GM18519 (cell line): ENCODE data around the gene NDFIP1.
"Not testable (repeated sequence)": the region's sequence is repeated elsewhere in the genome, so short reads cannot be mapped to it uniquely, and the experiment has no call there.

Source experiments
- ATAC-seq: cut with Tn5 transposase; IDR thresholded peaks from one replicate; pipeline ENCODE4 v1.9.1; 2021; ENCODE audit warnings: mild to moderate bottlenecking, moderate library complexity; ENCODE audit not compliant: unreplicated experiment, low FRiP score

NDFIP1 gene

DNA sequence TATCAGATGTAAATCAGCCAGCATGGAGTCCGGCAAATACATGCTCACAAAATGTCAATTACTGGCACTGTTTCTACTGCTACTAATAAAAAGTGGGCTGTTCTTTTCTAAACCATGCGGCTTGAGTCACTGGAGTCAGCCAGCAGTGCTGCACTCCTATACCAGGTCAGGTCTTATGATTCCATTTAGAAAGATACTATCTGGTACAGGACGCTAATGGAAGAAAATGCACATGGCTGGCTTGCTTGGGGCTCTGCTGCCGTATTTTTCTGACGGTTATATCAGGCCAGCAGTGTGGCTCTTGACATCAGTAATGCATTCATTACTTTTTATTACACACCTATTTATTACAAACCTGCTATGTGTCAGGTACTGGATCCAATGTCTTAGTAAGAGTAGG is 74.3 kb downstream of the NDFIP1 start:
- ATAC-seq = no peak

DNA sequence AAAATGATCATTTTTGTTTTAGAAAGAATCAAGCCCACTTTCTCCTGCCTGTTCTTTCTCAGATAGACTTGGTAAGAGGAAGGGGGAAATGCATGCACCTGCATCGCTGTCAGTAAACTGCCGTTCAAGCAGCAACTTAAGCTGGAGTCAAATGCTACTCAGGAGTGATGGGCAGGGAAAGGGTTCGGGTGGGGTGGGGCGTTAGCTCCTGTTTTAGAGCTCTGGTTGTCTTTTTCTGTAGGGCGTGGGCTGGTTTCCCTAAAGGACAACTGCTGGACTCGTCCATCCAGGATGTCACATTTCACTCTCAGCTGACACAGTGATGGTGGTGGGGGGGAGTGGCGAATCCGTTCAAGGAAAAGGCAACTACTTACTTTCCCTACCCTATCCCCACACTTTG is 75.0 kb downstream of the NDFIP1 start:
- no peak for ATAC-seq

DNA sequence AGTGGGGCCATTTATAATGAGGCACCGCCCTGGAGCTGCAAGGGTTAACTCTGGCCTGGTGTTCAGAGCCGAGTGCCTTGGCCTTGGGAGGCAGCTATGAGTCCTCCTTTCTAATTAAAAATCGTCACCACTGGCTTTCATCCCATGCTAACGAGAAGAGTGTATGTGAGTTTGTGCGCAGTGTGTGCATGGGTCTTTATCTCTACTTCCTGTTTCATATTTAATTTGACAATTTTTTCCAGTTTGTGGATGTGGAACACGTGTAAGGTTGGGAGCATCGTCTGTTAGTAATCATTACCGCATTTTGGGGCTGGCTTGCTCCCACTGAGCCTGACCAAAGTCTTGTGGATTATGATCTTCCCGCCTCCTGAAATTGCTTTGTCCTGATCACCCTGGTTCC is 76.4 kb downstream of the NDFIP1 start:
- no peak for ATAC-seq

DNA sequence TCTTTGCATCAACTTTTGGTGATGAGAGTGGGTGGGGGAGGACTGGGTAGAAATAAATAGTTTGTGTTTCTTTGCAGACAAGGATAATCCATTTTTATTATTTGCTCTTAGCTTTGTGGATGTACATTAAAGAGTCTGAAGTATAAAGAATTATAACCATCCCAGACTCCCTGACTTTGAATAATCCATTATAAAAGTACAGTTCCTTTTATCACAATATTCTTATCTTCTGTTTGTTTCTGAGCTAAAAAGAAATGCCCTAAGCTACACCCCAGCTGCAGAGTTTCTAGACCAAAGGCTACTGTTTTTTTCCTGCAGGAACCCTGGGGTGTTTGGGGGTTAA is 77.9 kb downstream of the NDFIP1 start:
- no peak for ATAC-seq

DNA sequence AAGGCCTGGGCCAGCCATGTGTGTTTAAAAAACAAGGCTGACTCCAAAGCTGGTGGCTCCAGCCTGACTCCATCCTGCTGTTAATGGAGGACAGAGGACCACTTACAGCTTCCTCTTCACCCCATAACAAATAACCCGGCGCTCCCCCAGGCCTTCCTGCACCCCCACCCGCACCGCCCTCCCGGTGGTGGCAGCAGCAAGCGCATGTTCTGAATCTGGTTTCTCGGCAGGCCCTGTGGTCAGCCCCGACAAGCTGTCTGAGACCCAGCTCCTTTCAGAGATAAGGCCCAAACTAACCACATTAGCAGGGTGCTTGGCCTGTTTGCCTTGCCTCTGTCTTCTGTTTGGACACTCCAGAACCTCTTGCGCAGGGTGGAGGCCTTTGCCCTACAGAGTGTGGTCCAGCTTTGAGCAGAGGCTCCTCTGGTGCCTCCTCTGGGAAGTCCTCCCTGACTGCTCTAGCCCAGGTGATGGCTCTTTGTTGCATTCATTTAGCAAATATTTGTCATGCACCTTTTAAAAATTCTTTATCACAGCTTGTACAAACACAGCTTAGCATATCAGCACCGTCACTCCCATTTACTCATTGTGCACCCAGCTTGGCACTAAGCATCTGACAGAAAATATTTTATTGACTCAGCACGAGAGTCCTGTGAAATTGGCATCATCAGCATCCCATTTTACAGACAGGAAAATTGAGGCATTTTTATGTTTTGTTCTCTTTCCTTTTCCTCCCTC is 78.4 kb downstream of the NDFIP1 start:
- ATAC-seq = no peak

DNA sequence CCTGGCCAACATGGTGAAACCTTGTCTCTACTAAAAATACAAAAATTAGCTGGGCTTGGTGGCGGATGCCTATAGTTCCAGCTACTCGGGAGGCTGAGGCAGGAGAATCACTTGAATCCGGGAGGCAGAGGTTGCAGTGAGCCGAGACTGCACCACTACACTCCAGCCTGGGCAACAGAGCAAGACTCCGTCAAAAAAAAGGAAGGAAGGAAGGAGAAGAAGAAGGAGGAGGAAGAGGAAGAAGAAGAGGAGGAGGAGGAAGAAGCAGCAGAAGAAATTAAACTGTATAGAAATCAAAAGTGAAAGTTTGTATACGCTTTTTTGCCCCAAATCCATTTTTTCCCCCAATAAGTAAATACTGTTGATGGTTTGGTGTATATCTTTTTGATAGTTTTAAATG is 80.1 kb downstream of the NDFIP1 start:
- not testable (repeated sequence) for ATAC-seq

DNA sequence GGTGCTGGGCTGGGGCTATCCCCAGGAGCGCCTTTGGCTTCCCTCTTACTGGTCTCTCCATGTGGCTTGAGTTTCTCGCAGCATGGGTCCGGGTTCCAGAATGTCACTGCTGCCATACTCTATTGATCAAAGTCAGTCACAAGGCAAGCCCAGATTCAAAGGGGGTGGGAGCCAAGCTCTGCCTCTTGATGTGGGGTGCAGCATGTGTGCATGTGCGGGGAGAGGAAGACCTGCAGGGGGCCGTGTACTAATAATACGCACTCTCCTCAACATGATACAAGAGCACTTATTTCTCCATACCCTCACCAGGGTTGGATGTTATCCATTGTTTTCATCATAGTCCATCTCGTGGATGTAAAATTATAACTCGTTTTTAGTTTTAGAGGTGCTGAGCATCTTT is 81.2 kb downstream of the NDFIP1 start:
- ATAC-seq = no peak

DNA sequence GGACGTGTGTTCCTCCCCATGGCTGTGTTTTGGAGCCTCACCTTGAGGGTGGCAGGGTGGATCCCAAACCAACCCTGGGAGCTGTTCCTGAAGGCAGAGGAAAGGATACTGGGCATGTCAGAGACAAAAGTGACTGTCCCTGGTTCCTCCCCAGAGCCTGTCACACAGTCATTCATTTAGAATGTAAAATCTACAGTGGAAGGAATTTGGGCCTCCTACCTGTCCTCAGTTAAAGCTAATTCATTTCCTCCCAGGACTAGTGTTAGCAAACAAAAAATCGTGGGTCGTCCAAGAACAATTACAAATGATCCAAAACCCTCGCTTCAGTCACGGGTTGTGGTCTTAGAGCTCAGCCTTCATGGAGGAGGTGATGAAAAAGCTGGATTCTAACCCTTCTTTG is 83.2 kb downstream of the NDFIP1 start:
- ATAC-seq = no peak

DNA sequence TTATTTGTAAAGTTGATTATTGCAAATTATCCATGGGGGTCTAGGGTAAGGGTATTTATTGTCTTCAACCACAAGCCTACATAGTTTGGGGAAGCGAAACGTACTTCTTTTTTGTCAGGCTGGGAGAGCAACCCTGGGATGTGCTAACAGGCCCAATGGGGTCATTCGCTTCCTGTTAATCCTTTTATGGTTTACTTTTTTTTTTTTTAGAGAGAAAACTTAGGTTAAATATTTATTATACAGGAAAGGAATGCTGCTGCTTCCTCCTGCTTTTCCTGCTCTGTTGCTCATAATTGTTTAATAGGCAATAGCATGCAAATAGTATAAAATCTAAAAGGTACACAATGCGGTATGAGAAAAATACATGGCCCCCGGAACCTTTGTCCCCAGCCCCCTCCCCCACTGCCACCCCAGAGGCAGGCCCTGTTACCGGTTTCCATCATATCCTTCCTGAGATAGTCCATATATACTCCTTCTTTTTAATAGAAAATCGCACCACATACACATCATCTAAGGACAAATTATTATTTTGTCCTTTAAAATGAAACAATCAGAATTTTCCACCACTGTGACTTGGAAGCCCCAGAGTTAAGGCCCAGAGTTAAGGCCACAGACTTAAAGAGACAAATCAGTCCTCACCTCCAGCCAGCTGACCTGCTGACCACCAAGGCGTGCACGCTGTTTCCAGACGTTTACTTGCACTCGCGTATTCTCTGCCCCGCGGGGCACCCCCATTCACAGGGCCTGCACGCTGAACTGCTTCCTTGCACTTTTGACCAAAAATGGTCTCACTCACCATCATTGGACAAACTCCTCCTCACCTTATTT is 83.9 kb downstream of the NDFIP1 start:
- no peak for ATAC-seq

DNA sequence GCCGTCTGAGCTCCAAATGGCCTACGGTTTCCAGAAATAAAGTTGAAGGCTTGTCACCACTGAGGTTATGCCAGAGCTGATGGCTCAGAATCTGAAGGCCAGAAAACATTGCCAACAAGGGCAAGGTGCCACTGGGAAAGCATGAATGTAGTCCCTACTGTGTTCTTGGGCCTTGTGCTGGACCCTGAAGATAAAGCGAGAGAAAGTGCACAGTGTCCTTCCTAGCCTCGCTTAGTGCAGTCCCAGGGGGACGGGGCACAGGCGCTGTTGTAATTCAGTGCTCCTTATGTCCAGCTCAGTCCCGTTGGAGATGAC is 84.5 kb downstream of the NDFIP1 start:
- ATAC-seq = no peak

DNA sequence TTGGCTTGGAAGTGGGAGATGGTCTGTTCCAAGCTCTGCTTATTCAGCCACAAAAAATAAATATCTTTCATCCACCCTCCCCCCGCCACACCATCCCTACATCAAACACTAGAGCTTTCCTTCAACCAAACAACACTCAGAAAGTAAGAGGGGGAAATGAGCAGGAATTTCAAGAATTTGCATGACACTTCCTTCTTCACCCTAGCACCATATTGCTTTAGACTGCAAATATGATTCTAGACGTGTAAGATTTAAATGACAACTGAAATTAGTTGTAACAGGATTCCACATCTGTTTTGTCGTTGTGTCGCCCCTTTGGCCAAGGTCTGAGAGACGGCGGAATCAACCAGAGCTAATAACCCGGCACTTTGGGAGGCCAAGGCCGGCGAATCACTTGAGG is 88.5 kb downstream of the NDFIP1 start:
- no peak for ATAC-seq

DNA sequence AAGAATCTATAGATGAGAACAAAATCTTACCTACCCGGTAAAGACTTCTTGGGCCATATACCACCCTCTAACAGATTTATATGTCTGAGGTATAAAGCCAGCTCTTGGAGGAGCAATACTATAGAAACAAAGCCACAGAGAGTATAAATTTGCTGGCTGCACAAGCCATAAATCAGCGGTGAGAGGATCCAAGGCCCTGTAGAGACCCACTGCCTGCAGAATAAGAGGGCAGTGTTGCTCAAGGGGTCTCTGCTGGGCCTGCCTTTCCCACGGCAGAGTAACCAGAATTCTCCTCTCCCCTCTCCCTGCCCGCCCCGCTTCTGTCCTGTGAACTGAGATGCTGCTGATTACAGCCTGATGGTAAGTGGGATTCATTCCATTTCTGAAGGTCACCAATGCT is 89.2 kb downstream of the NDFIP1 start:
- ATAC-seq = no peak

DNA sequence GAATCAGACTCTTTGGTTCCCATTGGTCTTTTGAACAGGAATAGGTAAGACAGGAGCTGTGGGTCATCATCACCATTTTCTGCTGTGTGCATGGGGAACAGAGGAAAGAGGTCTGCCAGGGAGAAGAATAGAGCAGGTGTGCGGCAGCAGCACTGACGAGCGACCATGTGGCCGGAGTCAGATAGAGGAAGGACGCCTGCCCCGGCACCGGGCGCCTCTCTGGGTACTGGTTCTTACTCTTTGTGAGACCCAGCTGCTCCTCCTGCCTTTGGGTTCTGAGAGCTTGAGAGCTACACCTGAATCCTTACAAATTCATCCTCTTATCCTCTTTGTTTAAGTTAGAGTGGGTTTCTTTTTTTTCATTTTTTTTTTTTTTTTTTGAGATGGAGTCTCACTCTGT is 90.8 kb downstream of the NDFIP1 start:
- ATAC-seq = no peak

DNA sequence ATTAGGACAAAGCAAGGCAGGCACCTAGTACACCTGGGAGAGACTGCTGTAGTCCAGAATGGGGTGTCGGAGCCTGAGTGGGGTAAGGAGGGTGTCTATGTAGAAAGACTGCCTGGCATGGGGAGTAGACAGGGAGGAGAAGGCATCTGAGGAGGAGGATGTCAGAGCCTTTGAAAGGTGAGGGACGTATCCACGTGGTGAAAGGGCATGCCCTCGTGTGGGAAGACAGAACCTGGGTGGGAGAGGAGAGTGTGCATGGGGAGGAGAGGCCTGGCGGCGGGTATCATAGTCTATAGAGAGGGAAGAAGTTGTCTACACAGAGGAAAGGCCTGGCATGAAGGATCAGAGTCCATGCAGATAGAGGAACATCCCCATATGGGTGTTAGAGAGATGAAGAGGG is 91.8 kb downstream of the NDFIP1 start:
- ATAC-seq = no peak

DNA sequence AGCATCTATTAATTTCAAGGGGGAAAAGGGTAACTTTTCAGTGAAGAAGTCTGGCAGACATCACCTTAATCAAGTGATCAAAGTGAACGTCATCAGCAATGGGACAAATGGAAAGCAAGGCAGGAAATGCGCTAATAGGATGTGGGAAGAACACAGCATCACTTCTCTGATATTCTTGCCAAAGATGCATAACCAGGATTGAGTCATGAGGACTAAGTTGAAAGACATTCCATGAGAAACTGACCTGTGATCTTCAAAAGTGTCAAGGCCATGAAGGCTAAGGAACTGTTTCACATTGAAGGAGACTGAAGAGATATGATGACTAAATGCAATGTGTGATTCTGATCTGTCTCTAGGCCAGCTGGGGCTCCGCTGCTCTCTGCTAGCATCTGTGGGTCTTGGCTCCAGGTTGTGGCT is 92.9 kb downstream of the NDFIP1 start:
- ATAC-seq = no peak

DNA sequence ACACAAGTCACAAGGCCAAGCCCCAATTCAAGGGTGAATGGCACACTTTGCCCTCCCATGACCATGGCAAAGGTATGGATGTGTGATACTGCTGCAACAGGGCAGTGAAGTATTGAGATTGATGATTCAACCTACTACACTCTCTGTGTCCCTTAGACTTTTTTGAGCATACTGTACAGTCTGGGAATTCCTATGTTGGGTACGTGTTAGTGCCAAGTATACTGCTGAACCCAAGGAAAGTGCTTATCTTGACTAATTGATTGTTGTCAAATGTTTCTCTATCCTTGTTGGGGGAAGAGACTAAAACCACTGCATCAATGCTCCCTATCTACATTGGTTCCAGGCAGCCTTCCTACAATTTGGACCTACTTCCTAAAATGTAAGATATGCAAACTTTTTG is 93.7 kb downstream of the NDFIP1 start:
- ATAC-seq = no peak
